Kasumi-1 (cell line): ENCODE measurements around the gene CHRDL2.
"Not testable (repeated sequence)": the region's sequence is repeated elsewhere in the genome, so short reads cannot be mapped to it uniquely, and the experiment has no call there.

ENCODE experiments used
- DNase-seq, 2 experiments: peaks; one replicate each; lab custom pipeline; 2025; lab: John Stamatoyannopoulos, UW

CHRDL2 gene

GRCh38 chr11:74670171-74670570 is 61.1 kb downstream of the CHRDL2 start:
- no peak for DNase-seq

DNA sequence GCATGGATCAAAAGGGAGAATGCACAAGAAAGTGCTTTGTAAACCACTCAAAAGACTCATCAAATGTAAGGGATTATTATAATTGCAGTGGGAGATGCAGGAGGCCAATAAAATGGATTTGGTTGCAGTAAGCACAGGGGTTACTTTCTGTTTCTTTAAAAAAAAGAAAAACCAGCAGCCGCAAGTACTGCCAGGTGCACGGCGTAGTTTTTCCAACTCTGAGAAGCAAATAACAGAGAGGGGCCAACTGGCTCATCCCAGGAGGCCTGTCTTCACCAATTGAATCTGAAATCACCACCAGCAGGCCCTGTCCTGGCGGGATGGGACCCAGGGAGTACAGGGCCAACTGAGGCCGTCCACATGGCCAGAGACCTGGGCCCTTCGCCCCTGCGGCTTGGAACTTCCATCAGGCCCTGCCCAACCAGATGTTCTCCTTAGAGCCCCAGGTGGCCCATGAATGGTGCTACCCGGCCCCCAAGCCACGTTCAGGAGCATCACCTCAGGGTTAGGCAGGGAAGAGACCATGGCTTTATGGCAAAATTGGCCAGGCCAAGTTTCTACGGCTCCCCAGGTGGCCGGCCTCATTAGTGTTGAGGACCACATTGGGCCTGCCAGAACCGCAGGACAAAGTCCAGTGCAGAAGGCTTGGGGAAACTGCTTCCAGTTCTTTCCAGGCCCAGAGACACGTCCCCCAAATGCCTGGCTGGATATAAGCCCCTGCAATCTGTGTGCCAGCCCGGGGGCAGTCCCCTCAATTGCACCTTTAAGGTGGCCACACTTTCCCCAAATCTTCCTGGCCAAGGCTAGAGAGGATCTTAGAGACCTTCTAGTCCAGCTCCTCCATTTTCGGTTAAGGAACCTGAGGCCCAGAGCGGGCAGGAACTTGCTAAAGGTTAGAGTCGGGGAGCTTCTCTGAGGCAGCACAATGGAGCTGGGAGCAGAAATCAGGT is 61.7 kb downstream of the CHRDL2 start:
- no peak for DNase-seq

- no peak for DNase-seq
Observed at GRCh38 chr11:74663315-74663714, 67.9 kb downstream of the CHRDL2 start.

DNA sequence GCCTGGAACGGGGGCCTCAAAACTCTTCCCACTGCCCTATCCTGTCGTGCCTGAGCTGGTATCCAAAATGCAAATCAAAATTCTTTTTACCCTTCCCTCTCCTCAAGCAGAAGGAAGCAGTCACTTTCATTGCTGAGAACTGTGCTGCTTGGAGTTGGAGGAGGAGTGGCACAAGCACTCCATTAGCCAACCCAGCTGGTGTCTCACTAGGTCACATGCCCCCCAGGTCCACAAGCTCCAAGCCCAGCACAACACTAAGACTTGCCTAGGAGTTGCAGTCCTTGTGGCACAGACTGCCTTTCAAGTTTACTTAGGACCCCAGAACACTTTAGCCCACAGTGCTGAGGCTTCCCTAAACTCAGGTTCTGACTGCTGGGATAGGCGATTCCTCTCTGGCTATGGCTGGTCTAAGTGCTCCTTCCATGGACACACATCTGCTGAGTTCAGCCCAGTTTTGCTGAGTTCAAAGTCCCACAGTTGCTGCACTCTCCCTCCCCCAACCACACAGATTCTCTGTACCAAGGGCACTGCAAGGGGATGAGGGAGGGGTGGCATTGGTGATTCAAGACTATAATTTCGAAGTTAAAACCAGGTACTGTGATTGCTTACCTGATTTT is 68.6 kb downstream of the CHRDL2 start:
- DNase-seq, result no peak

- not testable (repeated sequence) for DNase-seq
Observed at GRCh38 chr11:74659124-74659523, 72.1 kb downstream of the CHRDL2 start.

DNA sequence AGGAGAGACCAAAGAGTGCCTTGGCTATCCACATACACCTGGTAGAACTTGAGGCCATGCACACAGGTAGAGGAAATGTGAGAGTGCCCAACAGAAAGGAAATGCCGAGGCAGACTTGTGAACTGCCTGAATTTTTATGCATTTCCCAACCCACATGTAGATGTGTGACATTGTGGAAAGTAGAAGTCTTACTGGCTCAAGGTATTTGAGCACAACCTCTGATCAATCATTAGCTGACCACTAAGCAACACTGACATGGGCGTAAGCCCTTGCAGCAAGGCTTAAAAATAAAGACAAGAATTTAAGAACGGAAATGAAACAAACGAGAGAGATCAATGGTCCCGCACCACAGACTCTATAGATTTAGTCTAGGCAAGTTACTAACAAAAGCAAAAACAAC is 76.2 kb downstream of the CHRDL2 start:
- no peak for DNase-seq

GRCh38 chr11:74650498-74650897 is 80.7 kb downstream of the CHRDL2 start:
- DNase-seq, result no peak

- no peak for DNase-seq
Observed at GRCh38 chr11:74648894-74649293, 82.3 kb downstream of the CHRDL2 start.

- DNase-seq, result no peak
Observed at GRCh38 chr11:74647831-74648230, 83.4 kb downstream of the CHRDL2 start.

GRCh38 chr11:74647404-74647803 is 83.8 kb downstream of the CHRDL2 start:
- no peak for DNase-seq

DNA sequence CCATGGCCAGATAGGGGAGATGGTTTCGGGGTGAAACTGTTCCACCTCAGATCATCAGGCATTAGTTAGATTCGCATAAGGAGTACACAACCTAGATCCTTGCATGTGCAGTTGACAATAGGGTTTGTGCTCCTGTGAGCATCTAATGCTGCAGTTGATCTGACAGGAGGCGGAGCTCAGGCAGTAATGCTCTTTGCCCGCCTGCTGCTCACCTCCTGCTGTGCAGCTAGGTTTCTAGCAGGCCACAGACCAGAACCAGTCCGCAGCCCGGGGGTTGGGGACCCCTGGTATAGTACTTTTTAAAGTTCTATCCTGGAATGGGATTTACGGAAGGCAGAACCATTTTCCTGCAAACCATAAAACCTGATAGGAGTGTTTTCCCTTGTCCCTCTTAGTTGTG is 84.3 kb downstream of the CHRDL2 start:
- DNase-seq, result no peak
